ENCODE measurements around the gene ARL14. TPM values are rescaled to one million over a fixed set of nuclear protein-coding genes. Genes with fewer than 3 reads are reported as not detected.

Gene ARL14
- total RNA-seq, 1 donor from 2014 or later: 0.26 TPM

GRCh38 chr3:160638184-160638583 is 38.8 kb upstream of the ARL14 start:
- DNase-seq (ENCODE audit: low read depth) (no peak), FAIRE-seq (peak; percentile 28)
- TF ChIP-seq CTCF (IDR thresholded peaks at IDR 0.05; ENCODE audit: insufficient read depth, low read length, severe bottlenecking): no peak
- H3K4me3 ChIP-seq (ENCODE audit: low read depth, low read length): no peak overlapping the region
- H3K27me3 ChIP-seq (ENCODE audit: control insufficient read depth, insufficient read depth, low read length): no peaks in the 10 kb centered on the region
- H3K36me3 ChIP-seq (ENCODE audit: control insufficient read depth, insufficient read depth, low read length): no peaks in the 10 kb centered on the region

GRCh38 chr3:160641665-160642309 is 35.2 kb upstream of the ARL14 start:
- TF ChIP-seq CTCF (IDR thresholded peaks at IDR 0.05; ENCODE audit: insufficient read depth, low read length, severe bottlenecking): no peak
- Histone ChIP-seq H3K36me3 (ENCODE audit: control insufficient read depth, insufficient read depth, low read length) (no peaks in the 10 kb centered on the region), H3K4me3 (ENCODE audit: low read depth, low read length) (no peak overlapping the region), H3K27me3 (ENCODE audit: control insufficient read depth, insufficient read depth, low read length) (no peaks in the 10 kb centered on the region)
- DNase-seq (ENCODE audit: low read depth): peak; percentile 77
- no peak for FAIRE-seq

- Histone ChIP-seq H3K4me3 (ENCODE audit: low read depth, low read length) (no peak overlapping the region), H3K27me3 (ENCODE audit: control insufficient read depth, insufficient read depth, low read length) (no peaks in the 10 kb centered on the region), H3K36me3 (ENCODE audit: control insufficient read depth, insufficient read depth, low read length) (no peaks in the 10 kb centered on the region)
- TF ChIP-seq CTCF (IDR thresholded peaks at IDR 0.05; ENCODE audit: insufficient read depth, low read length, severe bottlenecking): no peak
- DNase-seq (ENCODE audit: low read depth) (no peak), FAIRE-seq (no peak)
Measured at GRCh38 chr3:160643994-160644393, 33.0 kb upstream of the ARL14 start.

GRCh38 chr3:160644491-160644890 is 32.5 kb upstream of the ARL14 start:
- DNase-seq (ENCODE audit: low read depth) (no peak), FAIRE-seq (no peak)
- Histone ChIP-seq H3K36me3 (ENCODE audit: control insufficient read depth, insufficient read depth, low read length) (no peaks in the 10 kb centered on the region), H3K27me3 (ENCODE audit: control insufficient read depth, insufficient read depth, low read length) (no peaks in the 10 kb centered on the region), H3K4me3 (ENCODE audit: low read depth, low read length) (no peak overlapping the region)
- TF ChIP-seq CTCF (IDR thresholded peaks at IDR 0.05; ENCODE audit: insufficient read depth, low read length, severe bottlenecking): no peak

- Histone ChIP-seq H3K27me3 (ENCODE audit: control insufficient read depth, insufficient read depth, low read length) (no peaks in the 10 kb centered on the region), H3K4me3 (ENCODE audit: low read depth, low read length) (no peak overlapping the region), H3K36me3 (ENCODE audit: control insufficient read depth, insufficient read depth, low read length) (no peaks in the 10 kb centered on the region)
- FAIRE-seq: no peak
- TF ChIP-seq CTCF (IDR thresholded peaks at IDR 0.05; ENCODE audit: insufficient read depth, low read length, severe bottlenecking): no peak
- peak; percentile 33 for DNase-seq (ENCODE audit: low read depth)
Measured at GRCh38 chr3:160648701-160649100, 28.3 kb upstream of the ARL14 start.

- Histone ChIP-seq H3K27me3 (ENCODE audit: control insufficient read depth, insufficient read depth, low read length) (no peaks in the 10 kb centered on the region), H3K4me3 (ENCODE audit: low read depth, low read length) (no peak overlapping the region), H3K36me3 (ENCODE audit: control insufficient read depth, insufficient read depth, low read length) (no peaks in the 10 kb centered on the region)
- FAIRE-seq (no peak), DNase-seq (ENCODE audit: low read depth) (peak; percentile 51)
- TF ChIP-seq CTCF (IDR thresholded peaks at IDR 0.05; ENCODE audit: insufficient read depth, low read length, severe bottlenecking): no peak
Measured at GRCh38 chr3:160649596-160649995, 27.4 kb upstream of the ARL14 start.
